HepG2 (cell line): Measurements from ENCODE around the gene ANKMY2. TPM values are rescaled to one million over a fixed set of nuclear protein-coding genes. Genes with fewer than 3 reads are reported as not detected.

Experiments
- ATAC-seq: fragments of 200-7000 bp; cut with Tn5 transposase; 3 replicates; pipeline ENCODE4 v1.9.1; 2020; ENCODE audit warnings: mild to moderate bottlenecking, moderate library complexity
- BruUV-seq: library from RNA; stranded (reverse); fragments of 400-500 nt; replicated peaks from 2 replicates; lab custom pipeline; 2021; lab: Mats Ljungman, UMichigan
- CTCF ChIA-PET: fragments of 300-600 bp; formaldehyde crosslinking; extraction: SDS; loops from one replicate; lab custom pipeline; 2021; ENCODE audit warnings: low total read pairs, inconsistent platforms, low intra/inter-chr PET ratio; lab: Yijun Ruan, JAX
- POLR2A ChIA-PET: fragments of 350-600 bp; sonication (Branson Sonifier 250); formaldehyde crosslinking; loops from one replicate; lab custom pipeline; 2020; ENCODE audit warnings: antibody characterized with exemption, inconsistent platforms; lab: Yijun Ruan, JAX
- DNase-seq: peaks from one replicate; pipeline ENCODE4 v3.0.0-alpha.2; 2015; ENCODE audit warnings: low spot score
- FAIRE-seq: peaks from 3 replicates; lab custom pipeline; 2011; peaks lifted over from hg19 to GRCh38; lab: Jason Lieb, UNC
- H2AFZ ChIP-seq: one replicate; pipeline ENCODE4 v1.6.1; 2011; ENCODE audit warnings: low read length, inconsistent platforms
- H3K27ac ChIP-seq: fragments of 300-600 bp; 3 replicates; pipeline ENCODE4 v1.8.0; 2011; ENCODE audit warnings: mixed run types, mild to moderate bottlenecking, mixed read lengths, low read length, inconsistent platforms; ENCODE audit not compliant: insufficient read depth; ENCODE audit errors: extremely low read length
- H3K27me3 ChIP-seq, 2 experiments: fragments of 200-600 bp in 1 of 2; 2 replicates in 1 of 2; 3 replicates in 1 of 2; pipeline versions ENCODE4 v1.6.0 to v1.8.0; 2011; ENCODE audit warnings: low read length in 2 of 2, mild to moderate bottlenecking in 2 of 2, moderate library complexity in 2 of 2, inconsistent platforms in 1 of 2; ENCODE audit not compliant: insufficient read depth in 2 of 2, control insufficient read depth in 1 of 2
- H3K36me3 ChIP-seq, 2 experiments: fragments of 200-600 bp in 1 of 2; replicated peaks in 1 of 2; 2 replicates in 1 of 2; 3 replicates in 1 of 2; pipeline versions ENCODE4 v1.5.1 to v1.8.0; 2011; ENCODE audit warnings: low read length in 2 of 2, inconsistent platforms in 1 of 2; ENCODE audit not compliant: insufficient read depth in 2 of 2, control insufficient read depth in 1 of 2
- H3K4me1 ChIP-seq: 2 replicates; pipeline ENCODE4 v1.5.1; 2012; ENCODE audit warnings: low read length, inconsistent platforms; ENCODE audit not compliant: insufficient read depth
- H3K4me2 ChIP-seq: 2 replicates; pipeline ENCODE4 v1.6.0; 2011; ENCODE audit warnings: low read depth, low read length, inconsistent platforms
- H3K4me3 ChIP-seq, 3 experiments: fragments of 200-600 bp in 1 of 3; sonication (generic), shearing (Covaris generic) in 1 of 3; replicated peaks in 1 of 3; 2 replicates each; pipeline ENCODE4 v1.5.1; 2011 to 2016; ENCODE audit warnings: low read length in 3 of 3, inconsistent platforms in 2 of 3, low read depth in 2 of 3, mild to moderate bottlenecking in 2 of 3, control low read depth in 1 of 3, mixed read lengths in 1 of 3; ENCODE audit not compliant: insufficient read depth in 1 of 3
- H3K79me2 ChIP-seq: one replicate; pipeline ENCODE4 v1.6.1; 2011; ENCODE audit warnings: low read length, inconsistent platforms; ENCODE audit not compliant: insufficient read depth
- H3K9ac ChIP-seq: 2 replicates; pipeline ENCODE4 v1.6.0; 2011; ENCODE audit warnings: mild to moderate bottlenecking, low read depth, low read length, inconsistent platforms; ENCODE audit not compliant: insufficient read depth
- H3K9me3 ChIP-seq: 2 replicates; pipeline ENCODE4 v1.5.1; 2012; ENCODE audit warnings: mild to moderate bottlenecking, low read length
- H4K20me1 ChIP-seq: 2 replicates; pipeline ENCODE4 v1.6.0; 2011; ENCODE audit warnings: inconsistent platforms, mild to moderate bottlenecking, low read length, moderate library complexity; ENCODE audit not compliant: insufficient read depth
- BHLHE40 ChIP-seq: IDR thresholded peaks from 2 replicates; pipeline ENCODE4 v1.6.1; 2011; ENCODE audit warnings: low read length, improper control_type of control experiment
- SNAPC5 ChIP-seq: sonication (generic); formaldehyde crosslinking; IDR thresholded peaks from 2 replicates; pipeline ENCODE4 v1.8.1; 2023; ENCODE audit warnings: mild to moderate bottlenecking, missing genetic modification reagents, borderline replicate concordance
- ZKSCAN5 ChIP-seq: sonication (generic); formaldehyde crosslinking; IDR thresholded peaks from 2 replicates; pipeline ENCODE4 v1.5.1; 2020; ENCODE audit warnings: mild to moderate bottlenecking, missing genetic modification reagents
- ZNF609 ChIP-seq: sonication (generic); formaldehyde crosslinking; IDR thresholded peaks from 2 replicates; pipeline ENCODE4 v1.4.0; 2020; ENCODE audit warnings: mild to moderate bottlenecking, missing genetic modification reagents, borderline replicate concordance
- WGBS: methylation state at CpG from one replicate; pipeline ENCODE4 v1.1.6; 2017; ENCODE audit warnings: low lambda C conversion rate; 5-methylcytosine and 5-hydroxymethylcytosine counted together
- in situ Hi-C: cut with HindIII; loops from 2 replicates; pipeline ENCODE4 v1.10.0; 2017; ENCODE audit warnings: low pct_unique_long_range_greater_than_20kb; ENCODE audit not compliant: extremely low pct_ligation_motif_present
- intact Hi-C: fragments of 100-400 bp; cut with micrococcal nuclease; formaldehyde crosslinking; loops from one replicate; pipeline ENCODE4 v1.10.0; 2022; ENCODE audit not compliant: unreplicated experiment
- polyA plus RNA-seq, 8 experiments: library from polyadenylated mRNA; depleted of rRNA in 3 of 8; stranded (reverse) in 7 of 8; unstranded in 1 of 8; fragments of >200 nt; fragmentation: Illumina TruSeq in 4 of 8; extraction: Trizol in 4 of 8; gene quantifications; 2 replicates each; pipeline versions ENCODE4 v1.2.1 to v1.2.3, GENCODE V29; 2011 to 2016; ENCODE audit warnings: low read depth in 4 of 8, missing spikeins in 1 of 8, mixed read lengths in 1 of 8; ENCODE audit not compliant: insufficient read depth in 1 of 8
- total RNA-seq, 5 experiments: library from RNA; depleted of rRNA; stranded (reverse); fragments of >200 nt; fragmentation: Illumina TruSeq; extraction: Trizol; gene quantifications; 2 replicates each; pipeline ENCODE4 v1.2.3, GENCODE V29; 2016; ENCODE audit warnings: low read depth in 1 of 5
- TF ChIP-seq, protein P1 (sequence below): sonication (generic); formaldehyde crosslinking; IDR thresholded peaks from 2 replicates; pipeline ENCODE4 v1.5.0; 2020; ENCODE audit warnings: missing genetic modification reagents
- TF ChIP-seq, protein P2 (sequence below): sonication (generic); formaldehyde crosslinking; IDR thresholded peaks from 2 replicates; pipeline ENCODE4 v1.4.0; 2020; ENCODE audit warnings: missing genetic modification reagents
- TF ChIP-seq, protein P3 (sequence below): sonication (generic); formaldehyde crosslinking; IDR thresholded peaks from 2 replicates; pipeline ENCODE4 v1.5.0; 2020; ENCODE audit warnings: missing genetic modification reagents, mild to moderate bottlenecking, borderline replicate concordance

ANKMY2 gene
- total and polyA plus RNA-seq, 2 of the 13 experiments (the other 11 are each of a cell fraction or from before 2014, with no cell fraction given), result 12.2 to 21.6 TPM

DNA sequence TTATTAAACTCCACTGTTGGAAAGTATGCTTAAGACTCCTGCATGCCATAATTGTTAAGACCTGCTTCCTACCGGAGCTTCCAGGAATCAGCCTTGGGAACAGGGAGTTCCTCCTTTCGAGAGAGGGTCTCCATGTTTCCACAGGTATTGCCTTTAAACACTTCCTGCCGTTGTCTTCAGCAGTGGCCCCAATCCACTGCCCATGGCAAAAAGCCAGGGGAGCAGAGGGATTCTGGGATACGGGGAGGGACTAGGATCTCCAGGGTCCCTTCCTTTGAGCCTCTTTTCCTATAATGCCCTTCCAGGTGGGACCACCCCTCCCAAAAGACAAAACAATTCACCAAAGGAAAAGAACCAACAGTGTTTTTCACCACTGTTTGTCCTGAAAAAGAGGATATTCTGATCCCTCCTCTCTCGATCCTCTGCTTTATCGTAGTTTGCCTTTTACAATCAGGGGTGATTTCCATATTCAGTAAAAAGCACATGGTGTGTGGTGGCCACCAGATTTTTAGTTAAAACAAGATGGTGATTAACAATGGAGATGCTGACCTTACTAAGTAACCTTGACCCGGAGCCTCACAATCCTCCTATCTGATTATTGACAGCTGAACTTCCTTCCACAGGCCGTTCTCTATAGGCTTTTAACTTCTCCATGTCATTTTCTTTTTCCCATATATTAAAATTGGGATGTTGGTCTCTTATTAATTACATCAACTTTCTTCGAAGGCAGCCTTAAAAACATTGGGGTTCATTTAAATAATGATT, 82.9 kb downstream of the ANKMY2 start:
- CTCF ChIA-PET, result no interaction called here
- Histone ChIP-seq H3K79me2 (no peaks in the 10 kb centered on the region), H3K27ac (no peak overlapping the region)
- TF ChIP-seq SNAPC5 (CRISPR knock-in tag) (no peak), ZKSCAN5 (CRISPR knock-in tag) (no peak), ZNF609 (CRISPR knock-in tag) (no peak), BHLHE40 (no peak)
- TF ChIP-seq, protein P1, sequence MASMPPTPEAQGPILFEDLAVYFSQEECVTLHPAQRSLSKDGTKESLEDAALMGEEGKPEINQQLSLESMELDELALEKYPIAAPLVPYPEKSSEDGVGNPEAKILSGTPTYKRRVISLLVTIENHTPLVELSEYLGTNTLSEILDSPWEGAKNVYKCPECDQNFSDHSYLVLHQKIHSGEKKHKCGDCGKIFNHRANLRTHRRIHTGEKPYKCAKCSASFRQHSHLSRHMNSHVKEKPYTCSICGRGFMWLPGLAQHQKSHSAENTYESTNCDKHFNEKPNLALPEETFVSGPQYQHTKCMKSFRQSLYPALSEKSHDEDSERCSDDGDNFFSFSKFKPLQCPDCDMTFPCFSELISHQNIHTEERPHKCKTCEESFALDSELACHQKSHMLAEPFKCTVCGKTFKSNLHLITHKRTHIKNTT (CRISPR knock-in tag), result no peak
- TF ChIP-seq, protein P2, sequence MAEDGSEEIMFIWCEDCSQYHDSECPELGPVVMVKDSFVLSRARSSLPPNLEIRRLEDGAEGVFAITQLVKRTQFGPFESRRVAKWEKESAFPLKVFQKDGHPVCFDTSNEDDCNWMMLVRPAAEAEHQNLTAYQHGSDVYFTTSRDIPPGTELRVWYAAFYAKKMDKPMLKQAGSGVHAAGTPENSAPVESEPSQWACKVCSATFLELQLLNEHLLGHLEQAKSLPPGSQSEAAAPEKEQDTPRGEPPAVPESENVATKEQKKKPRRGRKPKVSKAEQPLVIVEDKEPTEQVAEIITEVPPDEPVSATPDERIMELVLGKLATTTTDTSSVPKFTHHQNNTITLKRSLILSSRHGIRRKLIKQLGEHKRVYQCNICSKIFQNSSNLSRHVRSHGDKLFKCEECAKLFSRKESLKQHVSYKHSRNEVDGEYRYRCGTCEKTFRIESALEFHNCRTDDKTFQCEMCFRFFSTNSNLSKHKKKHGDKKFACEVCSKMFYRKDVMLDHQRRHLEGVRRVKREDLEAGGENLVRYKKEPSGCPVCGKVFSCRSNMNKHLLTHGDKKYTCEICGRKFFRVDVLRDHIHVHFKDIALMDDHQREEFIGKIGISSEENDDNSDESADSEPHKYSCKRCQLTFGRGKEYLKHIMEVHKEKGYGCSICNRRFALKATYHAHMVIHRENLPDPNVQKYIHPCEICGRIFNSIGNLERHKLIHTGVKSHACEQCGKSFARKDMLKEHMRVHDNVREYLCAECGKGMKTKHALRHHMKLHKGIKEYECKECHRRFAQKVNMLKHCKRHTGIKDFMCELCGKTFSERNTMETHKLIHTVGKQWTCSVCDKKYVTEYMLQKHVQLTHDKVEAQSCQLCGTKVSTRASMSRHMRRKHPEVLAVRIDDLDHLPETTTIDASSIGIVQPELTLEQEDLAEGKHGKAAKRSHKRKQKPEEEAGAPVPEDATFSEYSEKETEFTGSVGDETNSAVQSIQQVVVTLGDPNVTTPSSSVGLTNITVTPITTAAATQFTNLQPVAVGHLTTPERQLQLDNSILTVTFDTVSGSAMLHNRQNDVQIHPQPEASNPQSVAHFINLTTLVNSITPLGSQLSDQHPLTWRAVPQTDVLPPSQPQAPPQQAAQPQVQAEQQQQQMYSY (CRISPR knock-in tag), result no peak
- TF ChIP-seq, protein P3, sequence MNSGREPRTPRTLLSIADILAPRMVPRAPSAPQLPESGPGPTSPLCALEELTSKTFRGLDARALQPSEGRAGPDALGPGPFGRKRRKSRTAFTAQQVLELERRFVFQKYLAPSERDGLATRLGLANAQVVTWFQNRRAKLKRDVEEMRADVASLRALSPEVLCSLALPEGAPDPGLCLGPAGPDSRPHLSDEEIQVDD (CRISPR knock-in tag), result no peak
- TF ChIP-seq, all 625 proteins: peak for 0
- FAIRE-seq (no peak), DNase-seq (no peak), ATAC-seq (no peak)
- H3K36me3 ChIP-seq, result no peaks in the 10 kb centered on the region
- 0 out of 2 replicates have a peak overlapping the region, but pooled peaks have one; percentile 13 for H3K4me2 ChIP-seq
- in situ Hi-C loops, result loop anchor here (5.0 kb wide), 1 partner anchor 485 kb away; no protein-coding TSS in a partner anchor
- H3K9ac ChIP-seq, result no peak overlapping the region
- WGBS, result 40% methylated on average over 9 of the region's 9 CpGs
- intact Hi-C loops, result no loop called here
- no peaks in the 10 kb centered on the region for H3K9me3 ChIP-seq
- POLR2A ChIA-PET, result no interaction called here
- no peaks in the 10 kb centered on the region for H4K20me1 ChIP-seq
- no peaks in the 10 kb centered on the region for H3K27me3 ChIP-seq
- no peak overlapping the region for H2AFZ ChIP-seq
- BruUV-seq, result no TSS peak
- no peaks in the 10 kb centered on the region for H3K4me1 ChIP-seq
- H3K4me3 ChIP-seq, result 0 out of 6 replicates have a peak overlapping the region, but pooled peaks of 1 of the 3 experiments have one; percentile 0
